Muscle layer of duodenum (tissue), 2 donors: ENCODE measurements around the gene OAT.

Source experiments
- H3K27ac ChIP-seq: one replicate; pipeline ENCODE4 v1.7.0; 2013; ENCODE audit warnings: mild to moderate bottlenecking, low read length
- H3K27me3 ChIP-seq: one replicate; pipeline ENCODE4 v1.7.0; 2013; ENCODE audit warnings: low read depth, mild to moderate bottlenecking, control low read depth, low read length
- H3K36me3 ChIP-seq, 2 donors: one replicate each; pipeline ENCODE4 v1.7.0; 2013; ENCODE audit warnings: low read length in 2 of 2, control low read depth in 1 of 2, mild to moderate bottlenecking in 1 of 2; ENCODE audit not compliant: insufficient read depth in 2 of 2, control insufficient read depth in 1 of 2
- H3K4me1 ChIP-seq, 2 donors: one replicate each; pipeline ENCODE4 v1.7.0; 2013; ENCODE audit warnings: low read length in 2 of 2, mild to moderate bottlenecking in 2 of 2, control low read depth in 1 of 2, moderate library complexity in 1 of 2; ENCODE audit not compliant: insufficient read depth in 2 of 2, control insufficient read depth in 1 of 2
- H3K4me3 ChIP-seq, 2 donors: one replicate each; pipeline ENCODE4 v1.7.0; 2013; ENCODE audit warnings: low read length in 2 of 2, low read depth in 1 of 2, mild to moderate bottlenecking in 1 of 2
- H3K9me3 ChIP-seq, 2 donors: one replicate each; pipeline ENCODE4 v1.7.0; 2013; ENCODE audit warnings: low read length in 2 of 2, control low read depth in 1 of 2, mild to moderate bottlenecking in 1 of 2; ENCODE audit not compliant: control insufficient read depth in 1 of 2
- donor health status: healthy.

The OAT gene

GRCh38 chr10:124418726-124419501, at the start of gene OAT:
Gene OAT, minus strand, starts transcription at chr10:124418923. Its CDS starts 6,752 bp downstream, at chr10:124412171.
- Histone ChIP-seq H3K4me1 (peaks cover 7 to 37% of the 10 kb centered on the region in 2 donors), H3K36me3 (no peaks in the 10 kb centered on the region), H3K9me3 (no peaks in the 10 kb centered on the region), H3K27ac (peak within 1 kb of the TSS; percentile 40), H3K4me3 (peak within 1 kb of the TSS; percentile 79 to 85), H3K27me3 (no peaks in the 10 kb centered on the region)

GRCh38 chr10:124467165-124467564, 48.4 kb upstream of the OAT start:
- Histone ChIP-seq H3K4me1 (peaks cover 0 to 24% of the 10 kb centered on the region in 2 donors), H3K36me3 (no peaks in the 10 kb centered on the region), H3K4me3 (no peak overlapping the region), H3K27ac (no peak overlapping the region), H3K9me3 (no peaks in the 10 kb centered on the region), H3K27me3 (no peaks in the 10 kb centered on the region)

GRCh38 chr10:124465777-124466488, 47.2 kb upstream of the OAT start:
- Histone ChIP-seq H3K36me3 (no peaks in the 10 kb centered on the region), H3K4me1 (peaks cover 0 to 26% of the 10 kb centered on the region in 2 donors)

GRCh38 chr10:124465003-124465776, 46.5 kb upstream of the OAT start:
- Histone ChIP-seq H3K4me3 (no peak overlapping the region), H3K36me3 (no peaks in the 10 kb centered on the region), H3K27ac (no peak overlapping the region), H3K9me3 (no peaks in the 10 kb centered on the region), H3K27me3 (no peaks in the 10 kb centered on the region), H3K4me1 (peaks cover 0 to 26% of the 10 kb centered on the region in 2 donors)

More at GRCh38 chr10:124465777-124466488, 47.2 kb upstream of the OAT start:
- Histone ChIP-seq H3K27ac (no peak overlapping the region), H3K27me3 (no peaks in the 10 kb centered on the region), H3K4me3 (no peak overlapping the region), H3K9me3 (no peaks in the 10 kb centered on the region)

- Histone ChIP-seq H3K4me1 (peaks cover 0 to 26% of the 10 kb centered on the region in 2 donors), H3K36me3 (no peaks in the 10 kb centered on the region), H3K9me3 (no peaks in the 10 kb centered on the region), H3K27me3 (no peaks in the 10 kb centered on the region), H3K4me3 (no peak overlapping the region), H3K27ac (no peak overlapping the region)
These were observed 45.6 kb upstream of the OAT start for GRCh38 chr10:124464028-124464965.

GRCh38 chr10:124462348-124462695, 43.6 kb upstream of the OAT start:
- no peaks in the 10 kb centered on the region for H3K27me3 ChIP-seq
- H3K27ac ChIP-seq: no peak overlapping the region
- H3K4me3 ChIP-seq: peak overlapping the region; percentile 55 to 74
- no peaks in the 10 kb centered on the region for H3K9me3 ChIP-seq
- H3K4me1 ChIP-seq: peaks cover 0 to 18% of the 10 kb centered on the region in 2 donors
- H3K36me3 ChIP-seq: no peaks in the 10 kb centered on the region

GRCh38 chr10:124461642-124462347, 43.1 kb upstream of the OAT start, which contains the start of gene LHPP:
Gene LHPP, plus strand, starts transcription at chr10:124461823. Its CDS starts 40 bp downstream, at chr10:124461863.
- Histone ChIP-seq H3K4me1 (peaks cover 0 to 13% of the 10 kb centered on the region in 2 donors), H3K27me3 (no peaks in the 10 kb centered on the region), H3K36me3 (no peaks in the 10 kb centered on the region), H3K9me3 (no peaks in the 10 kb centered on the region), H3K27ac (peak within 1 kb of the TSS; percentile 39), H3K4me3 (peak within 1 kb of the TSS; percentile 60 to 74)

GRCh38 chr10:124460144-124460543, 41.4 kb upstream of the OAT start:
- peaks cover 0 to 3% of the 10 kb centered on the region in 2 donors for H3K4me1 ChIP-seq
- H3K9me3 ChIP-seq: no peaks in the 10 kb centered on the region
- no peaks in the 10 kb centered on the region for H3K36me3 ChIP-seq
- H3K4me3 ChIP-seq: no peak overlapping the region
- H3K27me3 ChIP-seq: no peaks in the 10 kb centered on the region
- no peak overlapping the region for H3K27ac ChIP-seq

- Histone ChIP-seq H3K27ac (no peak overlapping the region), H3K4me3 (no peak overlapping the region), H3K4me1 (peaks cover 0 to 3% of the 10 kb centered on the region in 2 donors), H3K27me3 (no peaks in the 10 kb centered on the region), H3K9me3 (no peaks in the 10 kb centered on the region), H3K36me3 (no peaks in the 10 kb centered on the region)
These were observed 40.7 kb upstream of the OAT start for GRCh38 chr10:124459395-124459794.

- Histone ChIP-seq H3K27me3 (no peaks in the 10 kb centered on the region), H3K4me1 (peaks cover 0 to 3% of the 10 kb centered on the region in 2 donors), H3K27ac (no peak overlapping the region)
These were observed 40.2 kb upstream of the OAT start for GRCh38 chr10:124458889-124459288.

More at GRCh38 chr10:124458889-124459288, 40.2 kb upstream of the OAT start:
- H3K36me3 ChIP-seq: no peaks in the 10 kb centered on the region
- no peak overlapping the region for H3K4me3 ChIP-seq
- H3K9me3 ChIP-seq: no peaks in the 10 kb centered on the region
